GM12878 (cell line): ENCODE results near the gene KLF12. TPM values are rescaled to one million over a fixed set of nuclear protein-coding genes. Genes with fewer than 3 reads are reported as not detected.

Source experiments
- ATAC-seq: fragments of 200-7000 bp; cut with Tn5 transposase; 3 replicates; pipeline ENCODE4 v1.9.1; 2020; ENCODE audit warnings: mild to moderate bottlenecking, moderate library complexity
- BruUV-seq: library from RNA; stranded (reverse); fragments of 400-500 nt; replicated peaks from 2 replicates; lab custom pipeline; 2021; lab: Mats Ljungman, UMichigan
- CTCF ChIA-PET: fragments of 300-600 bp; sonication (Branson Sonifier 250); formaldehyde crosslinking; extraction: SDS; loops from one replicate; lab custom pipeline; 2021; ENCODE audit warnings: inconsistent platforms; lab: Yijun Ruan, JAX
- POLR2A ChIA-PET: fragments of 350-600 bp; formaldehyde crosslinking; extraction: SDS; loops from one replicate; lab custom pipeline; 2021; ENCODE audit warnings: inconsistent platforms; lab: Charles Lee
- RAD21 ChIA-PET: fragments of 300-600 bp; sonication (Branson Sonifier 250); formaldehyde crosslinking; loops from one replicate; lab custom pipeline; 2023; ENCODE audit warnings: antibody characterized with exemption; ENCODE audit not compliant: unreplicated experiment; lab: Charles Lee
- SMC1A ChIA-PET: fragments of 300-600 bp; sonication (Branson Sonifier 250); formaldehyde crosslinking; loops from one replicate; lab custom pipeline; 2023; ENCODE audit not compliant: unreplicated experiment, uncharacterized antibody; lab: Charles Lee
- DNase-seq: peaks from one replicate; pipeline ENCODE4 v3.0.0-alpha.2; 2011; ENCODE audit warnings: low read depth, low spot score
- FAIRE-seq: peaks from 3 replicates; lab custom pipeline; 2011; peaks lifted over from hg19 to GRCh38; lab: Jason Lieb, UNC
- H2AFZ ChIP-seq: 2 replicates; pipeline ENCODE4 v1.6.0; 2011; ENCODE audit warnings: low read depth, low read length, control low read depth; ENCODE audit not compliant: control insufficient read depth
- H3K27ac ChIP-seq: 2 replicates; pipeline ENCODE4 v1.5.1; 2011; ENCODE audit warnings: control low read depth; ENCODE audit not compliant: control insufficient read depth, insufficient read depth
- H3K27me3 ChIP-seq, 2 experiments: replicated peaks in 1 of 2; 2 replicates each; pipeline versions ENCODE4 v1.6.0 to v1.6.1; 2011; ENCODE audit warnings: low read length in 1 of 2; ENCODE audit not compliant: control insufficient read depth in 2 of 2, insufficient read depth in 2 of 2
- H3K36me3 ChIP-seq, 2 experiments: 2 replicates each; pipeline ENCODE4 v1.5.1; 2011; ENCODE audit warnings: low read length in 1 of 2; ENCODE audit not compliant: control insufficient read depth in 2 of 2, insufficient read depth in 2 of 2
- H3K4me1 ChIP-seq: 2 replicates; pipeline ENCODE4 v1.6.1; 2011; ENCODE audit warnings: mild to moderate bottlenecking, low read length, moderate library complexity, mixed read lengths; ENCODE audit not compliant: control insufficient read depth, insufficient read depth
- H3K4me2 ChIP-seq: 2 replicates; pipeline ENCODE4 v1.6.0; 2011; ENCODE audit warnings: control low read depth; ENCODE audit not compliant: control insufficient read depth, insufficient read depth
- H3K4me3 ChIP-seq: fragments of 200-600 bp; sonication (generic); 2 replicates; pipeline ENCODE4 v1.5.1; 2016
- H3K79me2 ChIP-seq: 2 replicates; pipeline ENCODE4 v1.6.0; 2011; ENCODE audit warnings: low read length; ENCODE audit not compliant: control insufficient read depth, insufficient read depth
- H3K9ac ChIP-seq: 2 replicates; pipeline ENCODE4 v1.8.0; 2011; ENCODE audit warnings: low read length, control low read depth, mixed read lengths; ENCODE audit not compliant: control insufficient read depth, insufficient read depth
- H3K9me3 ChIP-seq: replicated peaks from 3 replicates; pipeline ENCODE4 v1.5.1; 2011; ENCODE audit warnings: mild to moderate bottlenecking, low read length; ENCODE audit not compliant: control insufficient read depth, insufficient read depth
- H4K20me1 ChIP-seq: 2 replicates; pipeline ENCODE4 v1.6.0; 2011; ENCODE audit not compliant: control insufficient read depth, insufficient read depth
- BHLHE40 ChIP-seq, 2 experiments: fragments of 450-650 bp in 1 of 2; IDR thresholded peaks; 2 replicates each; pipeline ENCODE4 v1.6.1; 2011 to 2017; ENCODE audit warnings: low read depth in 2 of 2, borderline replicate concordance in 1 of 2, improper control_type of control experiment in 1 of 2, low read length in 1 of 2, mild to moderate bottlenecking in 1 of 2
- CBX5 ChIP-seq: sonication (generic); IDR thresholded peaks from 2 replicates; pipeline ENCODE4 v1.6.1; 2016; ENCODE audit warnings: low read depth, moderate library complexity, mild to moderate bottlenecking, inconsistent platforms
- CEBPB ChIP-seq, 2 experiments: fragments of 150-350 bp in 1 of 2; IDR thresholded peaks; 2 replicates each; pipeline ENCODE4 v1.6.1; 2012 to 2014; ENCODE audit warnings: low read depth in 2 of 2, low read length in 2 of 2, borderline replicate concordance in 1 of 2, inconsistent platforms in 1 of 2
- EZH2 ChIP-seq: IDR thresholded peaks from 2 replicates; pipeline ENCODE4 v1.6.1; 2012; ENCODE audit warnings: low read depth, mild to moderate bottlenecking, control low read depth, inconsistent platforms, low read length, borderline replicate concordance; ENCODE audit not compliant: control insufficient read depth
- NR2C2 ChIP-seq: IDR thresholded peaks from 2 replicates; pipeline ENCODE4 v1.6.1; 2011; ENCODE audit warnings: borderline replicate concordance, low read depth; ENCODE audit not compliant: control insufficient read depth, insufficient read length
- POLR2A ChIP-seq: IDR thresholded peaks from 2 replicates; pipeline ENCODE4 v1.6.1; 2011; ENCODE audit warnings: low read depth, mild to moderate bottlenecking, low read length
- RAD21 ChIP-seq: IDR thresholded peaks from 2 replicates; pipeline ENCODE4 v1.6.1; 2011; ENCODE audit warnings: mild to moderate bottlenecking, low read depth, low read length, moderate library complexity; ENCODE audit not compliant: insufficient read depth
- SMAD1 ChIP-seq: fragments of 450-650 bp; IDR thresholded peaks from 2 replicates; pipeline ENCODE4 v1.6.1; 2018; ENCODE audit warnings: mild to moderate bottlenecking, low read depth; ENCODE audit not compliant: partially characterized antibody
- TCF12 ChIP-seq: IDR thresholded peaks from 2 replicates; pipeline ENCODE4 v1.6.1; 2011; ENCODE audit warnings: low read depth, mild to moderate bottlenecking, low read length
- ZNF592 ChIP-seq: fragments of 450-650 bp; IDR thresholded peaks from 2 replicates; pipeline ENCODE4 v1.6.1; 2017; ENCODE audit warnings: mild to moderate bottlenecking, moderate library complexity
- WGBS: methylation state at CpG from one replicate; pipeline ENCODE4 v1.1.6; 2016; ENCODE audit warnings: low lambda C conversion rate; ENCODE audit not compliant: insufficient replicate concordance, insufficient coverage; ENCODE audit errors: missing lambda C conversion rate; 5-methylcytosine and 5-hydroxymethylcytosine counted together
- in situ Hi-C: fragments of 300-500 bp; cut with MboI; formaldehyde crosslinking; loops from 9 replicates; pipeline ENCODE4 v1.14.3; 2018; ENCODE audit warnings: mixed read lengths
- intact Hi-C: fragments of 100-400 bp; cut with micrococcal nuclease; formaldehyde crosslinking; loops from one replicate; pipeline ENCODE4 v1.14.2; 2022; ENCODE audit not compliant: unreplicated experiment
- polyA plus RNA-seq, 11 experiments: library from polyadenylated mRNA; depleted of rRNA in 4 of 11; unstranded in 6 of 11; stranded (reverse) in 5 of 11; fragments of >200 nt; fragmentation: Nextera tagmentation in 4 of 11; fragmentation: Illumina TruSeq in 1 of 11; extraction: Ambion mirVana in 4 of 11; extraction: Trizol in 1 of 11; gene quantifications; 1 replicate in 1 of 11; 2 replicates in 10 of 11; pipeline versions ENCODE4 v1.2.1 to v1.2.3, GENCODE V29; 2011 to 2016; ENCODE audit warnings: inconsistent platforms in 2 of 11, missing spikeins in 2 of 11, low read depth in 1 of 11
- total RNA-seq, 4 experiments: library from RNA; depleted of rRNA in 3 of 4; stranded (reverse); fragments of >200 nt in 3 of 4; fragmentation: Illumina TruSeq in 1 of 4; extraction: Trizol in 1 of 4; gene quantifications; 2 replicates each; pipeline versions ENCODE4 v1.2.1 to v1.2.3, GENCODE V29; 2013 to 2021
- TF ChIP-seq, protein P1 (sequence below): fragments of 450-650 bp; IDR thresholded peaks from 2 replicates; pipeline ENCODE4 v1.6.1; 2017; ENCODE audit warnings: mild to moderate bottlenecking, low read depth, inconsistent platforms; ENCODE audit not compliant: poor library complexity, severe bottlenecking
- TF ChIP-seq, protein P2 (sequence below): IDR thresholded peaks from 2 replicates; pipeline ENCODE4 v1.6.1; 2011; ENCODE audit warnings: mild to moderate bottlenecking, low read depth, low read length, moderate library complexity; ENCODE audit not compliant: insufficient replicate concordance
- TF ChIP-seq, protein P3 (sequence below): fragments of 150-350 bp; IDR thresholded peaks from 2 replicates; pipeline ENCODE4 v1.6.1; 2014; ENCODE audit warnings: mild to moderate bottlenecking, low read depth, low read length

The KLF12 gene
- total and polyA plus RNA-seq, 10 of the 15 experiments (the other 5 are each of a cell fraction or from before 2014, with no cell fraction given), result 0.11 to 11.4 (median 0.98) TPM

DNA sequence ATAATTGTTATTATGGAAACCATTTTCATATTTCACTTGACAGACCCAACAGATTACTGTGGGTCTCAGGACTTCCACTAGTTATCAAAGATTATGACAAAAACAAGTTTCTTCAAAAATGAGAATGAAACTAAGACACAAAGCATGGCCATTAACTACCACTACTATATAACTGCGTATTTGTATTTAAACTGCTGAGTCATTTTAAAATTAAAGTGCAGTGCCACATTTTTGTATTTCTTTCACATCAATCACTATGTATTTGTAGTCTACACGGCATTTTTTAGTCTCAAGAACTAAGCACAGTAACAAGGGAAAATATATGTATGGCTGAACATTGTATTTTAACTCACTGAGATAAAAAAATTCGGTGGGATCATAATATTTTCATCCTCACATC is 10.1 kb upstream of the KLF12 start:
- no peak for DNase-seq
- H3K79me2 ChIP-seq, result no peaks in the 10 kb centered on the region
- no peak overlapping the region for H3K9ac ChIP-seq
- TF ChIP-seq RAD21 (no peak), NR2C2 (no peak), TCF12 (no peak), BHLHE40 (IDR thresholded peaks at IDR 0.05; ENCODE audit: borderline replicate concordance in 1 of 2, low read depth in 2 of 2, low read length in 1 of 2) (no peak), CBX5 (no peak), CEBPB (IDR thresholded peaks at IDR 0.05; ENCODE audit: borderline replicate concordance in 1 of 2, low read depth in 2 of 2, low read length in 2 of 2) (no peak), ZNF592 (no peak), EZH2 (no peak), POLR2A (no peak), SMAD1 (no peak)
- TF ChIP-seq, protein P1, sequence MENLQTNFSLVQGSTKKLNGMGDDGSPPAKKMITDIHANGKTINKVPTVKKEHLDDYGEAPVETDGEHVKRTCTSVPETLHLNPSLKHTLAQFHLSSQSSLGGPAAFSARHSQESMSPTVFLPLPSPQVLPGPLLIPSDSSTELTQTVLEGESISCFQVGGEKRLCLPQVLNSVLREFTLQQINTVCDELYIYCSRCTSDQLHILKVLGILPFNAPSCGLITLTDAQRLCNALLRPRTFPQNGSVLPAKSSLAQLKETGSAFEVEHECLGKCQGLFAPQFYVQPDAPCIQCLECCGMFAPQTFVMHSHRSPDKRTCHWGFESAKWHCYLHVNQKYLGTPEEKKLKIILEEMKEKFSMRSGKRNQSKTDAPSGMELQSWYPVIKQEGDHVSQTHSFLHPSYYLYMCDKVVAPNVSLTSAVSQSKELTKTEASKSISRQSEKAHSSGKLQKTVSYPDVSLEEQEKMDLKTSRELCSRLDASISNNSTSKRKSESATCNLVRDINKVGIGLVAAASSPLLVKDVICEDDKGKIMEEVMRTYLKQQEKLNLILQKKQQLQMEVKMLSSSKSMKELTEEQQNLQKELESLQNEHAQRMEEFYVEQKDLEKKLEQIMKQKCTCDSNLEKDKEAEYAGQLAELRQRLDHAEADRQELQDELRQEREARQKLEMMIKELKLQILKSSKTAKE, result no peak
- TF ChIP-seq, protein P2, sequence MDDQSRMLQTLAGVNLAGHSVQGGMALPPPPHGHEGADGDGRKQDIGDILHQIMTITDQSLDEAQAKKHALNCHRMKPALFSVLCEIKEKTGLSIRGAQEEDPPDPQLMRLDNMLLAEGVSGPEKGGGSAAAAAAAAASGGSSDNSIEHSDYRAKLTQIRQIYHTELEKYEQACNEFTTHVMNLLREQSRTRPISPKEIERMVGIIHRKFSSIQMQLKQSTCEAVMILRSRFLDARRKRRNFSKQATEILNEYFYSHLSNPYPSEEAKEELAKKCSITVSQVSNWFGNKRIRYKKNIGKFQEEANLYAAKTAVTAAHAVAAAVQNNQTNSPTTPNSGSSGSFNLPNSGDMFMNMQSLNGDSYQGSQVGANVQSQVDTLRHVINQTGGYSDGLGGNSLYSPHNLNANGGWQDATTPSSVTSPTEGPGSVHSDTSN, result no peak
- TF ChIP-seq, protein P3, sequence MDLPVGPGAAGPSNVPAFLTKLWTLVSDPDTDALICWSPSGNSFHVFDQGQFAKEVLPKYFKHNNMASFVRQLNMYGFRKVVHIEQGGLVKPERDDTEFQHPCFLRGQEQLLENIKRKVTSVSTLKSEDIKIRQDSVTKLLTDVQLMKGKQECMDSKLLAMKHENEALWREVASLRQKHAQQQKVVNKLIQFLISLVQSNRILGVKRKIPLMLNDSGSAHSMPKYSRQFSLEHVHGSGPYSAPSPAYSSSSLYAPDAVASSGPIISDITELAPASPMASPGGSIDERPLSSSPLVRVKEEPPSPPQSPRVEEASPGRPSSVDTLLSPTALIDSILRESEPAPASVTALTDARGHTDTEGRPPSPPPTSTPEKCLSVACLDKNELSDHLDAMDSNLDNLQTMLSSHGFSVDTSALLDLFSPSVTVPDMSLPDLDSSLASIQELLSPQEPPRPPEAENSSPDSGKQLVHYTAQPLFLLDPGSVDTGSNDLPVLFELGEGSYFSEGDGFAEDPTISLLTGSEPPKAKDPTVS, result no peak
- TF ChIP-seq, all 136 proteins: peak for 0
- Histone ChIP-seq H3K36me3 (no peaks in the 10 kb centered on the region), H3K4me1 (no peaks in the 10 kb centered on the region), H3K27me3 (no peaks in the 10 kb centered on the region), H3K27ac (no peak overlapping the region), H4K20me1 (no peaks in the 10 kb centered on the region), H2AFZ (no peak overlapping the region), H3K4me2 (no peak overlapping the region), H3K9me3 (no peaks in the 10 kb centered on the region), H3K4me3 (no peak overlapping the region)
- ATAC-seq (no peak; the same call in 2 of the 3 replicates), FAIRE-seq (no peak)
- intact Hi-C loops, result no loop called here
- ChIA-PET SMC1A (no interaction called here), RAD21 (no interaction called here), CTCF (no interaction called here), POLR2A (no interaction called here)
- BruUV-seq, result no TSS peak
- in situ Hi-C loops, result no loop called here
- 35% methylated on average over 3 of the region's 3 CpGs for WGBS
